Measurements from ENCODE around the gene TMEM150B.

TMEM150B gene

DNA sequence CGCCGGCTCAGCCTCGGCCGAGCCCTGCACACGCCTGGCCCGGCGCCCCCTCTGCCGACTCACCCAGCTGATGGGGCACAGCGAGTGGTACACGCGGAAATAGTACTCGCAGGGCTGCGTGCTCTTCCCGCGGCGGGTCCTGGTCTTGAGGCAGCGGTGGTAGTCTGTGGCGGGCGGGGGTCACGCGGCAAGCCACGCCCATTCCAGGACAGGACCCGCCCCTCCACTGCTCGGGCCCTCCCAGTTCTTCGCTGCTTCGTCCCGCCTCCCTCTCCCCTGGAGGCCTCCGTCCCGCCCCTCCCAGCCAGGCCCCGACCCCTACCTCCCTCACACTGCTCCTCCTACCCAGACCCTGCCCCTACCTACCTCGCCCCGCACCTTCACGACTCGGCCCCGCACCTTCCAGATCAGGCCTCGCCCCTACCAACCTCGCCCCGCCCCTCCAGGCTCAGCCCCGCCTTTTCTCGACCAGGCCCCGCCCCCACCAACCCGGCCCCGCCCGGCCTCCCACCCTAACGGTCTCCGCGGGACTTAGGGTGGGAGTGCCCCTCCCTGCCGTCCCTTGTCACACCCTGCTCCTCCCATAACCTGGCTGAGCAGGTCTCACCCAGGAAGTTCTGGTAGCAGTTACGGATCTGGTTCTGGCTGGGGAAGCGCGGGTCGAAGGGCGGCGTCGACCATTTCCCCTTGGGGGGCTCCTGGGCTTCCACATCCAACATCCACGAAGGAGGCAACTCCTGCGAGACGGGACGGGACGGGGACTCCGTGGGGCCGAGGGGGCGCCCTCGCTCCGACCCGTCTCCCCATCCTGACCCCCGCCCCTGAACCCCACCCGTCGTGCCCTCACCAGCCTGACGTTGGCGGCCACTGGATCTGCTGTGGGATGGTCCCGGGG lies 28.9 kb upstream of the TMEM150B start:
- peak in 1 of 2 experiments; percentile 33 for DNase-seq

DNA sequence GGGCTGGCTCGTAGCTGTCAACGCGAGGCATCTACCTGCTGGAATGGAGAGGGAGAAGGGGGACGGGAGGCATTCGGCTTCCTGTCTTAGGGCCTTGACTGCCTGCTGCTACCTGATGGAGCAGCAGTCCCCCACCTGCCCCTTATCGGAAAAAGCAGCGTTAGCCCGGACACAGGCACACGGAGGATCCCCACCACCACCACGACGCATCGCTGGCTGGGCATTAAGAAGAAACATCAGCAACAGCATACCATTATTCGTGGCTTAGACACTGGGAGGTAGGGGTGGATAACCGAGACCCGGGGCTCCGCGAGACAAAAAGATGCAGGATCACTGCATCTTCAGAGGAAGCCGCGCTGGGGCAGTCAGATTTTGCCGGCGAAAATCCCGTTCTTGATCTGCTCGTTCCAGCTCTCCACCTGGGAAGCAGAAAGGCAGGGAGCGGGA lies 28.2 kb upstream of the TMEM150B start:
- no peak for DNase-seq

DNA sequence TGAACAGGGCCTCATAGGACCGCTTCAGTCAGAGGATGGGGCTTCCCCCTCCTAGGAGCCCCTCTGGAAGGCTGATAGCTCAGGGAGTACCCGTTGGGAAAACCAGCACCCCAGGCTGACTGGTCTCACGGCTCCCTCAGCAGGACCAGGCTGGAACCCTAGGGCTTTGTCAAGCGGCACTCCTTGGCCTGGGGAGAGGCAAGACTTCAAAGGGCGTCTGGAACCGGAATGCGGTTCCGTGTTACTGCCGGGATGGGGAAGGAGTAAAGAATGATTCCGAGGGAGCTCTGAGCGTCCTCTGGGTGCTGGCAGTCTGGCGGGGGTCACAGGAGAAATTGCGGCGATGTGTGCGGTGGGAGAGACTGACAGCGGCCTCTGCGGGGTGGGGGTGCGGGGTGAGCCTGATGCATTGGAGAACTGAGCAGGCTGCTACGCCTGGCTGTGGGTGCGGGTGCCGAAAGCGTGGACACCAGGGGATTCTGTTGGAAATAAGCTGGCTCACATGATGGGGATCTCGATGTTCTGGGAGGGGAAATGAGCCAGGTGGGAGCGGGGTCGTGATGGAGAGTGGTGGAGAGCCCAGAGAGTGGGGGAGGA lies 27.5 kb upstream of the TMEM150B start:
- DNase-seq = no peak

DNA sequence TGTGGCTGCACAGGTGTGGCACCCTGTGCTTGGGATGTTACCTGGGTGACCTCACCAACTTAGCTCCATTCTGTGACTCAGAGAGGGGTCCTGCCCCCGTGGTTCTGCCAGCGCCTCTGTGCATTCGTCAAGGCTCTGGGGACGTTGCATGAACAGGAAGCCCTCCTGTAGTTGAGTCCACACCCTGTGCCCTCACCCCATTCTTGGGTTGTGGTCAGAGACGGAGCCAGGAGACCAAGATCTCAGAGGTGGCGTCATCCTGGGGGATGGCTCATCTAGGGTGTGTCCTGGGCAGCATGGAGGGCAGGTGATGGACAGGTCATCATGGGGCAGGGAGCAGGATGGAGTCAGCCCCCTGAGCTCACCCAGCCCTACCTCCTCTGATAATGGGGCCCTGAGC lies 26.9 kb upstream of the TMEM150B start:
- DNase-seq = no peak

DNA sequence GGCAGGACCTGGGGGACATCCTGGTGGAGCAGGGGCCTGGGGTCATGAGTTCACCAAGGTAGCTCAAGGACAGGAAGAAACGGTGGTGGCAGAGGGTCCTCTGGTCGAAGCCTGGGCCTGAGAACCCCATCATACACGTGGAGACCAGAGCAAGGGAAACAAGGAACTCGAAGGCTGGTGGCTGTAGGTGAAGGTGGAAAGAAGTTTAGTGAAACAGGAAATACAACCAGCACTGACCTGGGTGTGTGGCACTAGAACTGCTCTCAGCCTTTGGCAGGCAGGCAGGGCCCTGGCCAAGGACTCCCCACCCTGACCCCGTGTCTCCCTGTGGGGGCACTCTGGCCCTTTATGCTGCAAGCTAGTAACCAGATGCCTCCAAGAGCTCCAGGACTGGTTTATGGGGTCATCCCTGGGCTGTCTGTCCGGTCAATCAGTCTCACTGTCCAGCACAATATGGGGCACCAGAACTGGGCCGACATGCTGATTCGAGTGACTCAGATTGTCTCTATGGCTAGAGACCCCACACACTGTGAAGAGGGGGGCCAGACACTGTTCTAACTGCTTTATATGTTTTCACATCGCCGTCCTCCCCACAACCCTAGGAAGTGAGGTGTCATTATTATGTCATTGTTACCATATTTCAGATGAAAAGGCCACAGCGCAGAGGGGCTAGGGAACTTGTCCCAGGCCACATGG lies 25.6 kb upstream of the TMEM150B start:
- no peak for DNase-seq

DNA sequence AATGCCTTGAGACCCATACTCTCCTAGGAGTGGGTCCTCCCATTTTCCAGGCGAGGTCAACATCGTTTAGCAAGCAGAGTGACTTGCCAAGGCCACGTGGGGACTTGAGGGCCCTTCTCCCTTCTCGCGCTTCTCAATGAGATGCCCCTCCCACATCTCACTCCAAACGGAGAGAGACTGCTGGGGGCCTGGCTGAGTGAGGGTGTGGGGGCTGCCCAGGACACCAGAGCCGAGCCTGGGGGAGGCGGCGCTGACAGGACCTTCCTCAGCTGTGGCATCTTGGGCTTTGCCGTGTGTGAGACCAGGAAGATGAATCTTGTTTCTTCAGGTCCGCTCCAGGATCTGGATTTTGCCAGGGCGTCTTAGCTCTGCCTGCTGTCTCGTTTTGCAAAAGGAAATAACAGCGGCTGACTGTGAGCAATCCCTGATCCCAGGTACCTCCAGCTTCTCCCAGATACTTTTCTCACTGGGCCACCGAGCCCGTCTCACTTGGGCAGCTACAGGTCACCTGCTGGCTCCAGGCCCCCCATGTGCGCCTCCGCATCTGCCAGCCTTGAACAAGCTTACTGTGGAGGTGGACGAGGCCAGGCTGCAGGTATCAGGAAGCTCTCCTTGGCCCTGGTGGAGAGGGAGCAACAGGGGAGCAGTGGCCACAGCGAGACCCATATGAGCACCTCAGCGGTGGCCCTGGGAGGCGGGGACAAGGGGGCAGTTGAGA lies 23.3 kb upstream of the TMEM150B start:
- no peak for DNase-seq

DNA sequence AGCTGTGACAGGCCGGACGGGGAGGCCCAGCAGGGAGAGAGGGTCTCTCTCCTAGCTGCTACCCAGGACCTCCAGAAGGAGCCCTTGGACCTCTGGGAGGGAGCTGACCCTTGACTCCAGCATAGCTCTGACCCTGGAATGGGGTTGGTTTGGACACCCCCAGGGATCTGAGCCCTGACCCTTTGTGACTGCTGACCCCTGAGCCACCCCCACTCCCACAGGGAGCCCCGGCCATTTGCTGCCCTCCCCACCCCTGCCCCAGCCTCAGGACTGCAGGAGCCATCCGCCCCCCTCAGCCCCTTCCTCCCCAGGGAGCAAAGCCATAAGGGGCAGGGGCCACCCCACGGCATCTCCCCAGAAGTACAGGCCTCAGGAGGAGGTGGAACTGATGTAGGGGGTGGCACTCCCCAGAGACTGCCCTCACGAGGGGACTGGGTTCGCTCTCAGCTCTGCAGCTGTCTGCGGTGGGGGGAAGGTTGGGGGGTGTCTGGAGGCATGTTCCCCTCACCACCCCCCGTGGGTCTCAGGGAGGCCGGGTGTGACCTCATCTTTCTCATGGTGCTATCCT lies 22.4 kb upstream of the TMEM150B start:
- DNase-seq = no peak

DNA sequence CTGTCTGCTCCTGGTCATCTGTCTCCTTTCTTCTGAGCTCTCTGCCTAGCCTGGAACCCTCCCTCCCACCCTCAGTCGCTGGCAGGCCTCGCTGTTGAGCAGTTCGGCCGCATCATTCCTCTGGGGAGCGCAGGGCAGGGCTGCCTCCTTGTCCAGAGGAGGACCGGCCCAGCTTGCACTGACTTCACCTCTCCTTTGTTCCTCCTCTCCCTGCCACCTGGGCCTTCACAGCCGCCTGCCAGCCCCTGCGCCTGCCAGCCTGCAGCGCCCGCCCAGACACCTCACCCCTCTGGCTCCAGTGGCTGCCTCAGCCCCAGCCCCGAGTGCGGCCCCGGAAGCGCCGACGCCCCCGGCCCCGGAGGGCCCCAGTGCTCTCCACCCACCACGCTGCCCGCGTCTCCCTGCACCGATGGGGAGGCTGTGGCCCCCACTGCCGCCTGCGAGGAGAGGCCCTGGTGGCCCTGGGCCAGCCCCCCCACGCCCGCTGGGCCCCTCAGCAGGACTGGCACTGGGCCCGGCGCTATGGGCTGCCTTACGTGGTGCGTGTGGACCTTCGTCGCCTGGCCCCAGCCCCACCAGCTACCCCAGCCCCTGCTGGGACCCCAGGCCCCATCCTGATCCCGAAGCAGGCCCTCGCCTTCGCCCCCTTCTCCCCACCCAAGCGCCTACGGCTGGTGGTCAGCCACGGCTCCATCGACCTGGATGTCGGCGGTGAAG lies 21.7 kb upstream of the TMEM150B start:
- DNase-seq = no peak

DNA sequence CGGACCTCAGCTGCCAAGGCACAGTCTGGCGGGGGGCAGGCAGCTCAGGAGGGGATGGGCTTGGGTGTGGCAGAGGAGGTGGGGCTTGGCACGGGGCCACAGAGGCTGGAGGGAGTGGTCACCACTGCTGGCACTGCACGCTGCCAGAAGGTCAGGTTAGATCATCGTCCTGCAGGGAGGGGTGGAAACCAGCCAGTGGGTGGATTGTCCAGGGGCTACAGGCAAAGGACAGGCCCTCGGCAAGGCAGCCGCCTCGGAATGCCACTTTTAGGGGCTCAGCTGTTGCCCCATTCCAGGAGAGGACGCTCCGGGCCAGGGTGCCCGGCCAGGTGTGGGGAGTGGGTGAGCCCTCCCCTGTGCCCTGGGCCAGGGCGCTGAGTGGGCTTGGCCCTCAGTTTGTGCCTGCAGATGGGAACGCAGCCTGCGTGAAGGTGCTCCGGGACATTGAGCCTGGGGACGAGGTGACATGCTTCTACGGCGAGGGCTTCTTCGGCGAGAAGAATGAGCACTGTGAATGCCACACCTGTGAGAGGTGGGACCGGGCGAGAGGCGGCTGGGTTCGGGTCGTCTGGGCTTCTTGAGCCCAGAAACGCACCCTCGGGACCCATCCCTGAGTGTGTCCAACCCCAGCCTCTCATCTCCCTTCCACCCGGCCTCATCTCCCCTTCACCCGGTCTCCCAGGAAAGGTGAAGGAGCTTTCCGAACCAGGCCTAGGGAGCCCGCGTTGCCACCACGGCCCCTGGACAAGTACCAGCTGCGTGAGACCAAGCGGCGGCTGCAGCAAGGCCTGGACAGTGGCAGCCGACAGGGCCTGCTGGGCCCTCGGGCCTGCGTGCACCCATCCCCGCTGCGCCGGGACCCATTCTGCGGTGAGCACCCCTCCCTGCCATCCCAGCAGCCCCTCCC lies 20.9 kb upstream of the TMEM150B start:
- DNase-seq = no peak

DNA sequence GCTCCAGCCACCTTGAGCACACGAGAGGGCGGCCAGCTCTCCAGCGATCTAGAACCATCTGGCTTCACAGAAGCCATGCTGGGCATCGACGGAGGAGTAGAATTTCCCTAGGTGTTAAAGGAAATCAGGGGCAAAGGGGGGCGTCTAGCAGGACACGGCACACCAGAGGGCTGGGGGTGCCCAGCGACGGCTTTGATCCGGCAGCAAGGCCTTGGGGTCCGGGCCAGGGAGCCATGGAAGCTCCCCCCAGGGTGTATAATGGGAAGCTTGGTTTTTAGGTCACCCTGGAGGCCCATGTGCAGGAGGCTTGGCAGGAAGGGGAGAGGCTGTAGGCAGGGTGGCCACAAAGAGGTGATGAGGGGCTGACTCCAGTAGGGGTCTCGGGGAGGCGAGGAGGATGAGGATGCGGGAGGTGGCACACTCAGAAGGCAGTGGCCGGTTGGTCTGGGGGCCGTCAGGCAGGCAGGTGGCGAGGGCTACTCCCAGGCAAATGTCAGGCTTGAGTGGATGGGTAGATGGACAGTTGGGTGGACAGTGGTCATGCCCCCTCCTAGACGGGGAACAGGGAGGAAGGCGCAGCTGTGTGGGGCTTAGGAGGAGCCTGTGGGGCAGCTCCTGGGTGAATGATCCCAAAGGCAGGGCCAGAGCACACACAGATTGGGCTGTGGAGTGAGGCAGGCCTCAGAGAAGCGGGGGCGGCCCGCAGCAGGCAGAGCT lies 20.1 kb upstream of the TMEM150B start:
- no peak for DNase-seq

DNA sequence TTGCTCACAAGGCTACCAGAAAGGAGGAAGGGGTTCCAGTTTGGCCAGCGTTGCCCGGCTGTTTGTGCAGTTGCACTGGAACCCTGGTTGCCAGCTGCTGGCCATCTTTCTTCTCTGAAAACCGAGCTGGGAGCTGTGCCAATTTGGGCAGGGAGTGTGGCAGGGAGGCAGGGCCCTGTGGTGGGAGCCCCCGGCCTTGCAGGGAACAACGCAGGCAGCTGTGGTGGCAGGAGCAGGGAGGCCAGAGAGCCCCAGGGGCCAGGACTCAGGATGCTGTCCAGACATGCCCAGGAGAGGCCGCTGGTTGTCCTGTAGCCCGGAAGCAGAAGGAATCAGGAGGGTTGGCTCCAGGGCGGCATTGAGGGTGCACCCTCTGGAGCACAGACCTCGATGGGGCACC lies 19.3 kb upstream of the TMEM150B start:
- DNase-seq = no peak

DNA sequence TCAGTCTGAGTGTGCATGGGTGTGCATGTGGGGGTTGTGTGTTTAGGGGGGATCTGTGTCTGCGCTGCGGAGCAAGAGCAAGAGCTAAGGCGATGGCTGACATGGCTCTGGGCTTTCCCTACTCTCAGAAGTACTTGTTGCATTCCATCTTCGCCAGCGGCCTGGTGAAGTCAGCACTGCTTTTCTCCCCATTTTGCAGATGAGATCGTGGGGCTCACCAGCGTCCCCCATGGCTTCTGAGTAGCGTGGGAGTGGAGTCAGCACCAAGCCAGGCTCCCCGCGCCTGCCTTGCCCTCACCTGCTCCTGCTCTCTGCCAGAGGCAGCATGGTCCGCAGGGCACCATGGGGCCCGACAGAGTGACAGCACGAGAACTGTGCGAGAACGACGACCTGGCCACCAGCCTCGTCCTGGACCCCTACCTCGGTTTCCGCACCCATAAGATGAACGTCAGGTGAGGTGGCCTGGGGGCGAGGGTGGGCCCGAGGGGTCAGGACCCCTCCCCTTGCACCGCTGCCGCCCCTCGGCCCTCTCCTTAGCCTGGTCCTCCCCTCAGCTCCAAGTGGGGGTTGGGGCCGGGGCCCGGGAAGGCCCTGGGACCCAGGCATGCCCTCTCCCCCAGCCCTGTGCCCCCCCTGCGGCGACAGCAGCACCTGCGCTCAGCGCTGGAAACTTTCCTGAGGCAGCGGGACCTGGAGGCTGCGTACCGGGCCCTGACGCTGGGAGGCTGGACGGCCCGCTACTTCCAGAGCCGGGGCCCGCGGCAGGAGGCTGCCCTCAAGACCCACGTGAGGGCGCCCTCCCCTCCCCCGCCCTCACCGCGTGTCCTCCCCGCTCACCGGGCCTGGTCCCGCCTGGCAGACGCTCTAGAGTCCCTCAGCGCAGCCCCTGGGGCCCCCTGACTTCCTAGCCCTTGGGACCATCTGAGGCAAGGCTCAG lies 16.7 kb upstream of the TMEM150B start:
- no peak for DNase-seq

DNA sequence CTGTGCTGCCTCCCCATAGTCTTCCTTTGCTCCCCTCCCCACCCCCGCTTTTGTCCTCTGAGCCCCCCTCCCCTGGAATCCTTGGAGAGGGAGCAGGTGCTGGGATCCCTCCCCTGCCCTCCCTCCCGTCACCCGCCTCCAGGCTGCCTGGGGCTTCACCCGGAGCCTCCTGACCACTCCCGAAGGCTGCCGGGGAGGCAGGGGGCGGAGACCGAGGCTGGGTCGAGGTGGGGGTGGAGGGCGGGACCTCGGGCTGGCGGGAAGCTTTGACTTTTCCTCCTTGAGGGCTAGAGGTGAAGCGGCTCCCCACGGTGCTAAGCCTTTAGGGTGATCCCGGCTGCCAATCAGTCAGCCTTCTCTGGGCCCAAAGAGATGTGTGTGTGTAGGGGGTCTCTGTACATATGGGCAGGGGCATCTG lies 16.0 kb upstream of the TMEM150B start:
- DNase-seq = peak; percentile 88 to 89

DNA sequence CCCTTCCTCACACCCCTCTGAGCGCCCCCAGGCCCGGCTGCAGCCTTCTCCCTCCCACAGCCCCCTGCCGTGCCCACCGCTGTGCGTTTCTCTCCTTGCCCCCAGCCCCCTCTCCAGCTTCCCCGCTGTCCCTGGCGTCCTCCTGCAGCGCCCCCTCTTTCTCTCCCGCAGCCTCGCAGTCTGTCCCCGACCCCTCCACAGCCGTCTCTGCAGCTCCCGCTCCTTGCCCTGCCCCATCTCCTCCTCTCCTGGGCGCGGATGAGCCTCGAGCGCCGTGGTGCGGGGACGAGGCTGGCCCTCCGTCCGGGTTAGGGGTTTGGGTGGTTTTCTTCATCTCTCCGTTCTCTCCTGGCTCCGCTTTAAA lies 15.6 kb upstream of the TMEM150B start:
- peak in 1 of 2 experiments; percentile 89 for DNase-seq

DNA sequence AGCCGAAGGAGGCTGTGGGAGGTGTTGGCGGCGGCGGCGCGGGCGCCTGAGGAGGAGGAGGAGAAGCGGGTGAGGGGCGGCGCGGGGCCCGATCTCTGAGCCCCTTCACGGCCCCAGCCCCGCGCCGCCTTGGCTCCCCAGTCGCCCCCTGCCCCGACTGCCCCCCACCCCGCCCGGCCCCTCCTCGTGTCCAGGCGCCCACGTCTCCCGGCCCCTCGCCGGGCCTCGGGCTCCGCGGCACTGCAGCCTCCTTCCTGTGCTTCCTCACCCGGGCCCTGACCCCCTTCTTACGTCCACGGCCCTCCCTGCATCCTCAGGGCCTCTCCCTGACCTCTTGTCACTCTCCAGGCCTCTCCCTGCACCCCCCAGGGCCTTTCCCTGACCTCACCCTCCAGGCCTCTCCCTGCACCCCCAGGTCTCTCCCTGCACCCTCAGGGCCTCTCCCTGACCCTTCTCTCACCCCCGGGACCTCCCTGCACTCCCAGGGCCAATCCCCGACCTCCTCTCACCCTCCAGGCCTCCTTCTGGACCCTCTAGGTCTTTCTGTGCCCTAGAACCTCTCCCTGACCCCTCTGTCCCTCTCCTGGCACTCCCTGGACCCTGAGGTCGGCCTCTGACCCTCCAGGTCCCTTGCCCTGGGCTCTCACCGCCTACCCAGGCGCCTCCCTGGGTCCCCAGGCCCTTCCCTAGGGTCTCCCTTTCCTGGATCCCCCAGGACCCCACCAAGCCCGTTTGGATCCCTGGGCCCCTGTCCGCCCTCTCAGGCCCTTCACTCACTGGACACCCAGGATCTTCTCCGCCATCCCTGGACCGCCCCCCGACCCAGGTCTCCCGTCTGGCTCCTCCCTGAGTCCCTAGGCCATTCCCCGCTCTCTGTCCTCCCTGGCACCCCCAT lies 15.0 kb upstream of the TMEM150B start:
- no peak for DNase-seq

DNA sequence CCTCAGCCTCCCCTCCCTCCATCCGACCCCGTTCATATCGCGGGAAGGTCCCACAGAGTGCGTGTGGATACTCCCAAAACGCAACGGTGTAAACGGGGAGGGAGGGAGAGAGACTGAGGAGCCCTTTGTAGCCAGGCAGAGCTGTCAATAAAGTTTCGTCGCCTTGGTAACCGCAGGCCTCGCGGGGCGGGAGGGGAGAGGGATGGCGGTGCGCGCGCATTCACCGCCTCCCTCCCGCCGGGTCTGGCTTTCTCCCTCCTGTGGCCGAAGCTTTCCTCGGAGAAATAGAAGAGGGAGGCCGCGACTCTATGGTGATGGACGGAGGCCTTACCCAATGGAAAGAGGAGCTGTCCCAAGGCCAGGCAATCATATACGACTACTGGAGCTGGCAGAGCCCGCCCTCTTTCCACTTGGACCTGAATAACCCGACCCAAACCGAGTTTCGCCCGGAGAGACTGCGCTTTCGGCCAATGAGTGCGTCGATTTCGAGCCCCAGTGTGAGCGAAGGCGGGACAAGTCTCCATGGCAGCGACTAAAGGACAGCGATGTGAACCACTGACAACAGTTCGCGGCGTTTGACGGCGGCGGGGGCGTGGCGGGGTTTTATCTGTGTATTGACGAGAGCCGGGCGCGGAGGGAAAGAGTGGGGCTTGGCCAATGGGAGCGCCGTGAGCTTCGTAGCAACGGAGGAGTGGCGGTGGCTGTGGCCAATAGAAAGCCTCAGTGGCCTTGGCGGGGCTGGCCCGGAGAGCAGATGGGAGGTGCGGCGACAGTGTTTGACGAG lies 14.2 kb upstream of the TMEM150B start, which contains the start of gene KMT5C:
TSS of gene KMT5C (plus strand) at position 772 of the 784 bp plus-strand sequence. CDS start 2,061 bp downstream, outside the sequence.
- DNase-seq = peak; percentile 100

DNA sequence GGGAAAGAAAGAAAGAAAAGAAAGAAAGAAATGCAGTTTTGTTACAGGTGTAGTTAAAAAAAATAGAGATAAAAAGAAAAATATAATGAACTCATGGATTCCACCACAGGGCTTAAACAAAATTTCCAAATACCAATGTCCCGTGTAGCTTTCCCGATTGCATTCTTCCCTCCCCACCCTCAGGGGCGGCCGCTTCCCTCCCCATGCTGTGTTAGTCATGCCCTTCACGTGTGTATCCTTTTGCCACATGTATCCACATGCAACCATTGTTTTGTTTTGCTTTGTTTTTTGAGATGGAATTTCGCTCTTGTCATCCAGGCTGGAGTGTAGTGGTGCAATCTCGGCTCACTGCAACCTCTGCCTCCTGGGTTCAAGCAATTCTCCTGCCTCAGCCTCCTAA lies 11.0 kb upstream of the TMEM150B start:
- no peak for DNase-seq
